NAMALWA (cell line): ENCODE measurements around the gene NUDT14.

ENCODE experiments used
- DNase-seq: peaks from one replicate; pipeline ENCODE4 v3.0.0-alpha.2; 2015; ENCODE audit warnings: low spot score

NUDT14 gene

DNA sequence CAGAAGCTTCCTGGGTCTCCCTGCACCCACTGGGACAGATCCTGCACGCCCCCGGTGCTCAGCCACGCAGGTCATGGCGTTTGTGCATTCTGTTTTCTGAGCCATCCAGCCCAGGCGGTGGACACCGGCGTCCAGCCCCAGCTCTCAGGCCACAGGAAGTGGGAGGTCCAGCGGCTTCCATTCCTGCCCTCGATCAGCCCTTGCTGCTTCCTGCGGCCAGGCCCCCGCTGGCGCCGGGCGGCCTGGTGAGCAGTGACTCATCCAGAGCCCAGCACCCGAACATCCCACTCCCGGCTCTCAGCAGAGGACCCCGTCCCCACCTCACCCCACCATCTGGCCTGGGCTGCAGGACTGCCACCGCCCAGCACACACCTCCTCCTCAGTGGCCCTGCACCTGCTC lies 18.0 kb upstream of the NUDT14 start:
- no peak for DNase-seq

DNA sequence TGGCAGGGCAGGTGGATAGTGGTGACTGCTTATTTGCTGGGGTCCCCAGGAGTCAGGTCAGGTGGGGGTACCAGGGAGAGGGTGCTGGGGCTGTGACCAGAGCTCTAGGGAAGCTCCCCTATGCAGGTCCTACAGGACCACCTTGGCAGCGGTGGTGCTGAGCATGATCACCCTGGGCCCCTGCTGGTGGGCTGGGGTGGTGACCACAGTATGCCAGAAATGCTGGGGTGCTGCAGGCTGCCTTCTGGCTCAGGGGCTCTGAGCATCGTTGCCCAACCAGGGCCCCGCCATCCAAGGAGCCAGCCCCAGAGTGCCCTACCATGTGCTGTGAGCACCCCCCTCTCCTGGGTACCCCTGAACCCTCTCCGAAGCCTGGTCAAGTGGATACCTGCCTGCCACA lies 17.5 kb upstream of the NUDT14 start:
- DNase-seq: peak; percentile 40

DNA sequence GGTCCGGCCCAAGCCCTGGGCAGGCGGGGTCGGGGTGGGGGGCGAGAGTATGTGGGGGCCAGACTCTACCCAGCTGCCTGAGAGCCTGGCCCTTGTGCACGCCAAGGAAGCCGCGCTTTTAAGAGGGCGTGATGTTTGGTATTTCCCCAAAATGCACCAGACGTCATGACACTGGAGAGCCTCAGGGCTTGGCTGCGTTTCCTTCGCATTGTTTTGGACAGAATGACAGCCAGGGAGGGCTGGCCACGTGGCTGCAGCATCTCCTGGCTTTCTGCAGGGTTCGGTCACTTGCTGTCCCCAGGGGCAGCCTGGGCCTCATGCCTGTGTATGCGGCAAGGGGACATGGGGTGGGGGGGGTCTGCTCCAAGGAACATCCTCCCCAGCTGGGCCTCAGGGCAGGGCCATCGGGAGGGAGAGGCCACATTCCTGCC lies 16.1 kb upstream of the NUDT14 start:
- DNase-seq: peak; percentile 24

DNA sequence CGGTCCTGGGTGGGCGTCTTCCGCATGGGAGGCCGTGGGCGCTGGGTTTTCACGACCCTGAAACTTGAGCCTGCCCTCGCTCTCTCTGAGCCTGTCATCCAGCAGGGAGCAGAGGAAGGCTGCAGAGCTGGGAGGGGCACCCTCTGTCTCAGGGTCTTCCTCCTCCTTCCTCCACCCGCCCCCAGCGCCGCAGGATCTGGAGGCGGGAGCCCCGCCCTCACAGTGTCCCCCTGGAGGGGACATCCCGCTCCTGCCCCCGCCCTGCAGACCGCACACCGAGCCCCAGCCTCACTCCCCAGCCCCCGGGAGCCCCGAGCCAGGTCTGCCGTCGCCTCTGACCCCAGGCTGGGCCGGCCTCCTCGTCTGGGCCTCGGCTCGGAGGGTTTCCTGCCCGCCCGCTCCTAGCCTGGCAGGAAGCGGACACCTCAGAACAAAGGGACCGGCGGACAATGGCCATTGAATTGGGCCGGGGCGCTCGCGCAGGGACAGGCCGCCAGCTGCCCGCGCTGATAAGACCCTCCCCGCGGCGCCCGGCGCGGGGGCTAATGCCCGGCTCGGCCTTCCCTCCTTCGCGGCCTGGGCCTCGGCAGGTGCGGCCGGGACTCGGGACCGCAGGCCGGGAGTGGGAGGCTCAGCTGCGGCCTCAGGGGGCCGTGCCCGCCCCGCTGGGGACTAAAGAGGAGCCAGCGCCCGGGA lies 15.3 kb upstream of the NUDT14 start:
- no peak for DNase-seq

DNA sequence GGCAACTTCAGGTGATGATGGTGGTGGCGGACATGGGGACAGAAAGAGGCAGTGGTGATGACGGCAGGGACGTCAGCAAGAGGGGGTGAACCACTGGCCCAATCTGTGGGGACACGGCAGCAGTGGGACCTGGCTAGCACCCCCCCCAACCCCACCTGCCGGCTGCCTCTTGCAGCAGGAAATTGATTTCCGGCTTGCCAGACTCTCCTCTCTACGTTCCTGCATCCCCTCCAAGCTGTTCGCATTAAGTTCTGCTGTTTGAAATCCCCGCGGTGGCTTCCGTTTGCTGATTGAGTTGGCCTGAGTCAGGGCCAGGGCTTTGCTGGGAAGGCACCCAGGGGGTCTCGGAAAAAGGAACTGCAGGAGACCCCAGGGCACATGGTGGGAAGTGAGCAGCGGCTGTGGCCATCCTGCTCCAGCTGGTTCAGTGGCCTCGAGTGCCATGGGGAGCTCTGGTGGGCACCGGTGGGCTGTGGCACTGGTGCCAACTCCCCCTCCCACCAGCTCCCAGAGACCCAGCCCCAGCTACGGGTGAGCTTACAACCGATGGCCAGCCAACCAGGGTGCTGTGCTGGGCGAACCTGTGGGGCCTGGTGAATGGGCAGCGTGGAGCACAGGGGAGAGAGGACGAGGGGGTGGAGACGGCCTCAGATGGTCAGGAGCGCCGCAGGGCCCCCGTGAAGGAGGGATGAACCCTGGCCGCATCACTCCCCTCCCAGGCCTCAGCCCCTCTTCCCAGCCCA lies 14.6 kb upstream of the NUDT14 start:
- no peak for DNase-seq

DNA sequence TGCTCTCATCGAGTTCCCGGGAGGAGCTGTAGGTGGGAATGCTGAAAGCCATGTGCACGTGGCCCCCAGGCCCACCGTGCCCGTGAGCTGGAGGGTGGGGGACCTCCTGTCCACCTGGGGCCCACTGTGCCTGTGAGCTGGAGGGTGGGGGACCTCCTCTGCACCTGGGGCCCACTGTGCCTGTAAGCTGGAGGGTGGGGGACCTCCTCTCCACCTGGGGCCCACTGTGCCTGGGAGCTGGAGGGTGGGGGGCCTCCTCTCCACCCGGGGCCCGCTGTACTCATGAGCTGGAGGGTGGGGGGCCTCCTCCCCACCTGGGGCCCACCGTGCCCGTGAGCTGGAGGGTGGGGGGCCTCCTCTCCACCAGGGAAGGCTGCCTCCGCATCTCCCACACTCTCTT lies 13.9 kb upstream of the NUDT14 start:
- DNase-seq: no peak

DNA sequence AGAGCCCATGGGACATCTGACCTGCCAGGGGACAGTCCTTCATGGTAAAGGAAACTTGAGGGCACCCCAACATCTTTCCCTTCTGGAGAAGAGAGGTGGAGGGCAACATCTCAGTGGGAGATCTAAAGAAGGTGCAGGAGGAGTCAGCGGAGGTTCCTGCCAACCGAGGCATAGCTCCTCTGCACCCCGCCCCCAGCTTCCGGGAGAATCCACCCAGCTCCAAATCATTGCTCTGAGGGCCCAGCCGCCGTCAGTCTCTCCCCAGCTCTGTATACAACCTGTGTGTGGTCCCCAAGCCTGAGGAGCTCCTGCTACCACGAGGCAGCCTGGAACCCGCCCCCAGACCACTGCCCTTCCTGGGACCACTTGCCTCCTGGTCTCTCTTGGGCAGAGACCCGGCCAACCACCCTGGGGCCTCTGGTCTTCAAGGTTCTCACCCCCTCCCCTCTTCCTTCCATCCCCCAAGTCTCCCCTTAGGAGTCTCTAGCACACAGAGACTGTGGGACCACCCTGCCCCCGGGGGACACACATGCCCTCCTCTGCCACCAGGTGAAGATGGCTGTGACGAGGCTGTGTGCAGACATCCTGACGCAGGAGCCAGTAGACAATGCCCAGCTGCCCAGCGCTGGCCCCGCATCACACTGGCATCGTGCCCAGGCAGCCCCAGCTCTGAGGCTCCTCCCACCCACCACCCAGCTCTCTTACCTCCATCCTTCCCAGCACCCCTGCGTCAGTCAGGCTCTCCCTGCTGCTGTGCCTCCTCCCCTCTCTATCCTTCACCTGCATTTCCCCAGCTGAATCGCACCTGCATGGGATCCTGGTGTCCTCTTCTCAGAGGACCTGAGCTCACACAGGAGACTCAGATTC lies 13.0 kb upstream of the NUDT14 start:
- DNase-seq: no peak

DNA sequence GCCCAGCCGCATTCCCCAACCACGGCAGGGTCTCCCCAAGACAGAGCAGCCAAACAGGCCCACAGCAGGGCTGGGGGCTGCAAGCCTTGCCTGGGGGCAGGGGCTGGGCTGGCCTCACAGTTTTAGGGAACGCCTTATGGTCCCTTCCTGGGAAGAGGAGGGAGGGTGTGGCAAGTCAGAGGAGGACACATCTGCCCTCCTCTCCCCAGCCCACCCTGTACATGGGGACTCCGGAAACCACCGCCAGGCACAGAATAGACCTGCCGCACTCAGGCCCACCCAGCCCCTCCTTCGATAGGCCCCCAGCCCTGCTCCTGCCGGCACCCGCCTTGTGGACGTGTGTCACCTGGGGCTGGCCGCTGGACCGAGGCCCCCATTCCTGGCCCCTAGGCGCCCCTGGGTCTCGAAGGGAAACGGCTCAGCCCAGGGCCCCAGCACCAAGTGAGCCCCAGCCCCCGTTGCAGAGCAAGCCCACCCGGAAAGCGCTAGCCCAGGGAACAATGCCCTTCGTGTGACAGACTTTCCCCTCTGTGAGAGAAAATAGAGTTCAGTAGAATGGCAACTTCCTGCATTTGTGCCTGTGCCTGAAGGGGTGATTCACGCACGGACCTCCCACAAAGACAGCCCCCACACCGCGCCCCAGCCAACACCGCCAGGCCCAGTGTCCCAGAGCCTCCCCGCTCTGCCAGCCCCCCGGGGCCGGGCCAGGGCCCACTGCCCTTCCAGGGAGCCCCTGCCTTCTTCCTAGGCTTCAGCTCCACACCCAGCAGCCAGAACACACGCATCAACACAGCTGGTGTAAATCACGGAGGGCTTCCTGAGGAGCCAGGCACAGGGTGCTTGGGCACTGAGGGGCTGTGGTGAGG lies 12.0 kb upstream of the NUDT14 start:
- DNase-seq: no peak

DNA sequence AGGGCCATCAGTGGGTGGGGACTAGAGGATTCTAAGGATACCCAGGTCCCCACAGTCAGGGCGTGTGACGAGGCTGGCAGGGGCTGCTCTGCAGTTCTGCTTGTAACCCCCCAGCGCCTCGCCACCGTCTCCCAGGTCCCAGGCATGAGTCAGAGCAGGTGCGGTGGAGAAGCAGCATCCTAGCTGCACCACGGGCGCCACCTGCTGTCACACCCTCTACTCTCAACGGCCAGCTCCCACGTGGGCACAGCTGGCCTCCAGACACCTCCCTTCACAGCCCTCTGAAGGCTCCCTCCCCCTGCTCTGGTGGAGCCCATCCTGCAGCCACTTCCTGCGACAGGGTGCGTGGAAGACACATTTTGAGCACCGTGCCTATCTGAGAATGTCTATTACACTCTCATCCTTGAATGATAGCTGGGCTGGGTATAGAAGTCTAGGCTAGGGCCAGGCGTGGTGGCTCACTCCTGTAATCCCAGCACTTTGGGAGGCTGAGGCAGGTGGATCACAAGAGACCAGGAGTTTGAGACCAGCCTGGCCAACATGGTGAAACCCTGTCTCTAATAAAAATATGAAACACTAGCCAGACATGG lies 6.9 kb upstream of the NUDT14 start:
- no peak for DNase-seq

DNA sequence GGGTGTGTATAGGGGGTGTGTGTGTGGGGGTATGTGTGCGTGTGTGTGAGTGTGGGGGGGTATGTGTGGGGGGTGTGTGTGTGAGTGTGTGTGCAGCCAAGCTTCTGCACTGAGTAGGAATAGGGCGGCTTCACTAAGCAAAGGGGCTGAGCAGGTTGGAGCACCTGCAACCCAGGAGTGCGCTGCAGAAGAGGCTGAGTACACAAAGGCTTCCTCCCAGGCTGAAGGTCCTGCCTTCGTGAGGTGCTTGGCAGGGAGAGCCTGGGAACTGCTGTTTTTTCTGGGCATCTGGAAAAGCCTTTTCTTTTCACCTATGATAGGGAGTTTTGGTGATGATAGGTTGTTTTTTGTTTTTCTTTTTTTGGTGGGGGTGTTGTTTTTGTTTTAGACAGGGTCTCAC lies 6.0 kb upstream of the NUDT14 start:
- no peak for DNase-seq

DNA sequence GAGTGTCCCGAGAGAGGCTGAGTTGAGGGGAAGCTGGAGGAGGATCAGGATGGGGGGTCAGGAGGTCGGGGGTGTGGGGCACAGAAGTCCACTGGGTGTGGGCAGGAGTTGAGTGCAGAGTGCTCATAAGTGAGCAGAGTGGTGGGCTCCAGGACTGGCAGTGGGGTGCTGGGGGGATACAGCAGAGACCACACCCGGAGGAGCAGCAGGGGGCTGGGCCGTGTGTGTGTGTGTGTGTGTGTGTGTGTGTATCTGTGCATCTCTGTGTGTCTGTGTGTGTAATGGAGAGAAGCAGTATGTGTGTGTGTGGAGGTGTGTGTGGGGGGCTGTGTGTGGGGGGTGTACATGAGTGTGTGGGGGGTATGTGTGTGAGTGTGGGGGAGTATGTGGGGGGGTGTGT lies 4.9 kb upstream of the NUDT14 start:
- DNase-seq: no peak

DNA sequence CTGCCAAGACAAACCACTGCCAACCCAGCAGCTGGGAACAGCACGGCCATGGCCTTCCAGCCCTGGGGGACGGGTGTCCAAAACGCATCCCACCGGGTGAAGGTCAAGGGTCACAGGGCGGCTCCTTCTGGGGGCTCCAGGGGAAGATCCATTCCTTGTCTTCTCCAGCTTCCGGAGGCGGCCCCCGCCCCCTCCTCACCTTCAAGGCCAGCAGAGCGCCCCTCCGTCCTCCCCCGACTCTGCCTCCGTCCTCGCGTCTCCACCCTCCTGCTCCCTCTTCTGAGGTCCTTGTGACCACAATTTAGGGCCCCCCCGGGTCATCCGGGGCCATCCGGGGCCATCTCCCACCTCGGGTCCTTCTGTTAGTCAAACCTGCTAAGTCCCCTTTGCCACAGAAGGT lies 3.9 kb upstream of the NUDT14 start:
- no peak for DNase-seq

DNA sequence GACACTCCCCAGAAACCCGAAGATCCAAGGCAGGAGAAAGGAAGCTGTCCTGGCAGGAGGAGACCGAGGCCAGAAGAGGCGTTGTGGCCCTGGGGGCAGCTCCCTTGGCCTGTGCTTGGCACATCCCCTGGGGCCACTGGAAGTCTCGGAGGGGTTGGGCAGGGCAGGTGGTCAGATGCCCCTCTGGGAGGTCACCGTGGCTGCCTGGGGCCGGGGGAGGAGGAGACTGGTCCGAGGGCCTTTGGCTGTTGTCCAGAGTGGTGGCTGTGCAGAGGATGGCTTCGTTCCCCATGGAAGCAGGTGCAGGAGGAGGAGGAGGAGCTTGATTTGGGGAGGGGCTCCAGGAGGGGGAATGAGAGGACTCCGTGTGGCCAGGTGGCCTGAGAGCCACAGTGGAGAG lies 3.3 kb upstream of the NUDT14 start:
- no peak for DNase-seq

DNA sequence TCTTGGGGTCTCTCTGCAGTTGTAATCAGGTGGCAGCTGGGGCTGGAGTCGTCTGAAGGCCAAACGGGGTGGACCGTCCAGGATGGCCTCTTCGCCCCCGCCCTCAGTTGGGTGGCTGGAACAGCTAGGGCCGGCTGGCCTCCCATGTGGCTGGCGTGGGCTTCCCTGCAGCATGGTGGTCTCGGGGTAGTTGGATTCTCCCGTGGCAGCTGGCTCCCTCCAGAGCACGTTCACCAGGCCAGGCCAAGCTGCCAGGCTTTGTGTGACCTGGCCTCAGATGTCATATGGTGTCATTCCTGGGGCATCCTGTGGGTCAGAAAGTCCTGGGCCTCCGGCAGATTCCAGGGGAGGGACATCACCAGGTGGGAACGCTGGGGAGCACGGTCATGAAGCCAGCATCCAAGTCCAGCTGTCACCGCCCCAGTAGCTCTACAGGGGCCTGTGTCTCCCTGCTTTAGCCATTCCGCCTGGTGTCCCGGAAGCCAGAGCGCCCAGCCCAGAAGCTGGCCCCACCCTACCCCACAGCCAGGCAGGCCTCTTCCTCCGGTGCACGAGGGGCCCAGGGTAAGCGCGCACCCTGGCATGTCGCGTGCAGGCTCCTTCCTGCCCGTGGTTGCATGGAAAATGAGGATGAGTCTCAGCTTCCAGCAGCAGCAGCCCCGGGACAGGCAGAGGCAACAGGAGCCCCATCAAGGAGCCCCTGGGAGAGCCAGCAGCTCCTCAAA lies 1.3 kb upstream of the NUDT14 start:
- no peak for DNase-seq

DNA sequence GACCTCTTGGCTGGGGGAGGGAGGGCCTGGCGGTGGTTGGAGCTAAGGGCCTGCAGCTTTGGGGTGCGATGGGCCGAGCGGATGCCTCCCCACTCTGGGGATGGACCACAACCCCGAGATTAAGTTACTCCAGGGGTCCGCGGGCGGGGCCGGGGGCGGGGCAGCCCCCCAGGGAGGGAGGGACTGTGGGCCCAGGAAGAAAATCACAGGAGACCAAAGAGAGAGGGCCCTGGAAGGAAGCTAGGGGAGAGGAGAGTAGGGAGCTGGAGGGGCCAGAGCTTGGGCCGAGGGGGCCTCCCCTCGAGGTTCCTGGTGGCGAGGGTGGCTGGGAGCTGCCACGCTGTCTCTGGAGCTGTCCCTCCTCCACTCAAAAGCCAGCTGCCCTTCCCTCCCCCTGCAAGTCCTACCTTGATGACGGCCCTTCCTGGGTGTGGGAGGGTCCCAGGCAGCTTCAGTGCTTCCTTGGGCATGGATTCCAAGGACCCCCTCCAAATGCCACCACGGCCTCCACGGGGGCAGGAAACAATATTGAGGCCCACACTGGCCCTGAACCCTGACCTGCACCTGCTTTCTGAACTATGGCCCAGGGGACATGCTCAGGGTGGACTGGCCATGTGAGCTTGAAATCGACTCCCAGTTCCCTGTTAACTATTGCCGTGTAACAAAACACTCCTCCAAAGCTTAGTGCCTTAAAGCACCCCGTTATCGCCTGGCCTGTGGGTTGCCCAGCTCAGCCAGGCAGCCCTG lies 610 bp upstream of the NUDT14 start:
- DNase-seq: no peak

DNA sequence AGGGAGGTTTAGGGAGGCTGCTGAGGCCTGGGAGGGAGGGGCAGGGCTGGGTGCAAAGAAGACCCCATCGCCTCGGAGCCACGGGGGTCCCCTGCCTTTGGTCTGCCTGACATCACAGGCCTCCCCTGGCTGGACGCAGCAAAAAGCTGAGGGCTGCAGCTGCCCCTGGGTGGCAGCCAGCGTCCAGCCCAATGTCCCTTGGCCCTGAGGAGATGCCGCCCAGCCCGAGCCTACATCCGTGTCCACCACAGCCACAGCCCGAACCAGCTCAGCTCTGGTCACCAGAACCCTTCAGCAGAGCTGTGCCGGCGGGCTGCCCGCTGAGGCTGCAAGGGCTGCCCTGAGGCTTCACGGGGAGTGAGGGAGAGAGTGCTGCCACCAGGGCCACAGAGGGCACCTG lies 1.9 kb downstream of the NUDT14 start:
- DNase-seq: no peak

DNA sequence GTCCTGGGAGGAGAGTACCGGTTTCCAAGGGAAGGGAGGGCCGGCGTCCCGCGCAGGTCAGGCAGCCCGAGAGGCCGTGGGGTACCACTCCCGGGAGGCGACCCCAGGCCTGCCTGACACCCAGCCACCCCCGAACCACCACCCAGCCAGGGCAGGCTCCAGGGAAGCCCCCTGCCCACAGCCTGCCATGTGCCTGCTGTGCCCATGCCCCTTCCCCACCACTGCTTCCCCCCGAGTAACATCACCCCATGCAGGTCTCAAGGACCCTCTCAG lies 2.3 kb downstream of the NUDT14 start:
- no peak for DNase-seq

DNA sequence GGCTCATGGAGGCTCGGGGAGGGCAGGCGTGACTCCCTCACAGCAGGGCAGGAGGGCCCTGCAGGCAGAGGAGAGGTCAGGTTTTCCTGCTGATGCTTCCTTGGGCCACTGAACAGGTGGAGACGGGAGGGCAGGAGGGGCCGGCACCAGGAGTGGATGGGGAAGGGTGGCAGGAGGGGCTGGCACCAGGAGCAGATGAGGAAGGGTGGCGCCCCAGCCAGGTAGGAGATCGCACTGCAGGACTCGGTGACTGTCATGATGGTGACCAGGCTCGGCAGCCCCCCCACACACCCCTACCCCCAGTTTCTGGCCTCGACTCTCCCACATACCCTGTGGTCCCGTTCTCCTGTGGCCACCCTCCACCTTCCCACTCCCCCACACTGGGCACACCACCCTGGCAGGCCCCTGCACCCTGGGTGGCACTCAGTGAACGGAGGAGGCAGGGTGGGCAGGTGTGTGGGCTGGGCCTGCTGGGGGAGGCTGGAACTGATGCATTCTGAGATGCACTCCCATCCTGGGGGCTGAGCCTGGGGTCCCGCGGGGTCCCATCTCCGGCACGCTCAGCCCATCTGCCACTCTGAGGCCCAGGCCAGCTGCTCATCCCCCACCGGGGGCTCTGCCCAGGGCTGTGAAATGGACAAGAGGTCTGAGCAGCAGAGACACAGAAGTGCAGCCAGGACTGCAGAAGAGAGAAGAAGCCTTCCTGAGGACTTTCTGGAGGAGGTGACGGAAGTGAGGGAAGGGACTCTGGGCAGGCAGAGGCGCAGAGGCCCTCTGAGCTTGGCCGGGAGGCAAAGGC lies 2.8 kb downstream of the NUDT14 start:
- DNase-seq: no peak

DNA sequence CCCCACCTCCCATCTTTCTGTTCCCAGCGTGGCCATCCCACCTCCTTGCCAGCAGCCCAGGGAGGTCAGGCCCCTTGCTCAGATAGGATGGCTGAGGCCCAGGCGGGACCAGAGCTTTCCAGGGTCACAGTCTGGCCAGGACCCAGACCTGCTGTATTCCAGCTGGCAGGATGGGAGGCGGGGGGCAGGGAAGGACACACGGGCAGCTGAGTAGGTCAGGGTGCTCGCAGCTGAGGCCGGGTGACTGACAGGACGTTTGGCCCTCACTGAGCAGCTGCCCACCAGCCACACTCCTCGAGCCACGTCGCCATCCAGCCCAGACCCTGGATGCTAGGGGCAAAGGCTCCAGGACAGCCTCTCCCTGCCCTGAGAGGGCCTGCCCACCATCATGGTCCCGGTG lies 4.0 kb downstream of the NUDT14 start:
- no peak for DNase-seq

DNA sequence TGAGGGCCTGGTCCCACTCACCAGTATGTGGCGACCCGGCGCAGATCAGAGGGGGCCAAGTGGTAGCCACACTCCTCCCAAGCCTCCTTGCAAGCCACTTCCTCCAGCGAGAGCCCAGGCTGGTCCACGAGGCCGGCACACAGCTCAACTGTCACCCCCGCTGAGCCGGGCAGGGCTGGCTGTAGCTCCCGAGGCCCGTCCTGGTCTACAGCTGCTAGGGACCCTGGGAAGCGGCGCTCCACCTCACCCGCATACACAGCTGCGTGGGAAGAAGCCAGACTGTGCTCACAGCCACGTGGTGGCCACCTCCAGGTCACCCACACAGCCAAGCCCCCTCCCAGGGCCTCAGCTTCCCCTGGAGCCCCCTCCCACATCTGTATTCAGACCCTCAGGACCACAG lies 4.6 kb downstream of the NUDT14 start:
- no peak for DNase-seq
